ENCODE results near the gene MAP4K4. TPM values are rescaled to one million over a fixed set of nuclear protein-coding genes. Genes with fewer than 3 reads are reported as not detected.

MAP4K4 gene
- total RNA-seq, 1 experiment from 2014 or later, result 132 TPM

- no CpG with 5 or more reads among the region's 4 CpGs for WGBS (ENCODE audit: extremely low coverage, insufficient read length, low lambda C conversion rate)
- no peaks in the 10 kb centered on the region for H4K20me1 ChIP-seq (ENCODE audit: control insufficient read depth, insufficient read depth, insufficient read length)
- no peaks in the 10 kb centered on the region for H3K9me3 ChIP-seq (ENCODE audit: control insufficient read depth, low read depth, low read length)
- no peak overlapping the region for H3K27ac ChIP-seq (ENCODE audit: insufficient read length, low read depth, low read length)
- no peak overlapping the region for H2AK5ac ChIP-seq (ENCODE audit: insufficient read length, low read length)
- Mint-ChIP-seq H3K27ac (no peak overlapping the region), H3K4me3 (no peak overlapping the region), H3K4me1 (no peaks in the 10 kb centered on the region), H3K36me3 (ENCODE audit: insufficient read depth in 1 of 3, low read depth in 3 of 3) (no peaks in the 10 kb centered on the region; a peak in 2 of 7 replicates), H3K9me3 (no peaks in the 10 kb centered on the region), H3K27me3 (ENCODE audit: low read depth) (no peaks in the 10 kb centered on the region)
- no peak overlapping the region for H3K14ac ChIP-seq (ENCODE audit: insufficient read depth, low read length)
- no peak for DNase-seq
- no peak overlapping the region for H2BK15ac ChIP-seq (ENCODE audit: low read depth, low read length)
- H3K27me3 ChIP-seq (ENCODE audit: insufficient read depth, low read length), result no peaks in the 10 kb centered on the region
- H3K4ac ChIP-seq (ENCODE audit: low read depth, low read length), result no peak overlapping the region
- no peak overlapping the region for H3K18ac ChIP-seq (ENCODE audit: insufficient read length, low read depth, low read length)
- no peak overlapping the region for H3K56ac ChIP-seq (ENCODE audit: insufficient read length, low read depth, low read length)
- H4K8ac ChIP-seq (replicated peaks; ENCODE audit: insufficient read length, low read depth, low read length), result no peak overlapping the region
- H2AFZ ChIP-seq (ENCODE audit: low read length), result no peak overlapping the region
- no peak overlapping the region for H3T11ph ChIP-seq (ENCODE audit: low read length)
- H3K79me2 ChIP-seq (ENCODE audit: insufficient read depth, low read length), result no peaks in the 10 kb centered on the region
- H2BK20ac ChIP-seq (ENCODE audit: low read depth, low read length, poor library complexity, severe bottlenecking), result no peak overlapping the region
- no peak overlapping the region for H4K91ac ChIP-seq (ENCODE audit: insufficient read length, low read depth, low read length)
- no peak overlapping the region for H2BK12ac ChIP-seq (ENCODE audit: insufficient read length, low read depth, low read length)
- TF ChIP-seq CTCF (conservative IDR thresholded peaks at IDR 0.05), result no peak
- no peaks in the 10 kb centered on the region for H3K23me2 ChIP-seq (ENCODE audit: insufficient read length, low read depth, low read length, poor library complexity, severe bottlenecking)
- H3K23ac ChIP-seq (ENCODE audit: insufficient read length, low read depth, low read length), result no peak overlapping the region
- no peak overlapping the region for H2BK5ac ChIP-seq (ENCODE audit: insufficient read length, low read length)
- H3K4me2 ChIP-seq (ENCODE audit: insufficient read depth, insufficient read length, low read length), result no peak overlapping the region
- no peak overlapping the region for H4K5ac ChIP-seq (ENCODE audit: insufficient read length, low read depth, low read length)
- H3K79me1 ChIP-seq (ENCODE audit: insufficient read depth, low read depth, low read length, poor library complexity, severe bottlenecking), result no peaks in the 10 kb centered on the region
- no peak overlapping the region for H3K9ac ChIP-seq (ENCODE audit: extremely low read depth, insufficient read length, low read length)
- H2BK120ac ChIP-seq (ENCODE audit: low read depth, low read length, poor library complexity, severe bottlenecking), result no peak overlapping the region
- H3K4me1 ChIP-seq (ENCODE audit: insufficient read depth, low read length), result no peaks in the 10 kb centered on the region; the same call in 1 of the 2 replicates
Observed at GRCh38 chr2:101684313-101684712, 13.2 kb upstream of the MAP4K4 start.

Measured in H9 (cell line).